ENCODE data around the gene PELI3.

Gene PELI3

GRCh38 chr11:66471142-66471541 lies 4.4 kb downstream of the PELI3 start:
- Histone ChIP-seq H3K9me2 (ENCODE audit: low read depth, low read length) (no peaks in the 10 kb centered on the region), H3K4me1 (ENCODE audit: insufficient read depth, low read length, severe bottlenecking) (peaks cover 11% of the 10 kb centered on the region), H3K27me3 (ENCODE audit: insufficient read depth, low read length) (no peaks in the 10 kb centered on the region), H3K9ac (ENCODE audit: low read length) (no peak overlapping the region), H3K4me3 (ENCODE audit: low read depth, low read length, poor library complexity, severe bottlenecking) (no peak overlapping the region), H3F3A (ENCODE audit: insufficient read depth, low read length) (no peaks in the 10 kb centered on the region), H3K79me2 (ENCODE audit: insufficient read depth, low read length) (no peaks in the 10 kb centered on the region), H3K9me3 (ENCODE audit: low read length) (no peaks in the 10 kb centered on the region), H3K27ac (ENCODE audit: low read depth, low read length, poor library complexity, severe bottlenecking) (no peak overlapping the region), H3K36me3 (ENCODE audit: insufficient read depth, low read length) (no peaks in the 10 kb centered on the region), H4K20me1 (ENCODE audit: insufficient read depth, low read length) (no peaks in the 10 kb centered on the region), H2AFZ (ENCODE audit: low read length) (no peak overlapping the region), H3K4me2 (ENCODE audit: low read length) (no peak overlapping the region)
- TF ChIP-seq CTCF (IDR thresholded peaks at IDR 0.05; ENCODE audit: low read length) = no peak
- no peak for TF ChIP-seq EZH2 (IDR thresholded peaks at IDR 0.05; ENCODE audit: borderline replicate concordance, low read length)

- H3K9me3 ChIP-seq (ENCODE audit: low read length) = no peaks in the 10 kb centered on the region
- H3K4me2 ChIP-seq (ENCODE audit: low read length) = no peak overlapping the region
- no peaks in the 10 kb centered on the region for H3K27me3 ChIP-seq (ENCODE audit: insufficient read depth, low read length)
- TF ChIP-seq EZH2 (IDR thresholded peaks at IDR 0.05; ENCODE audit: borderline replicate concordance, low read length) = no peak
- TF ChIP-seq CTCF (IDR thresholded peaks at IDR 0.05; ENCODE audit: low read length) = no peak
- peaks cover 7% of the 10 kb centered on the region for H3K4me1 ChIP-seq (ENCODE audit: insufficient read depth, low read length, severe bottlenecking)
- H2AFZ ChIP-seq (ENCODE audit: low read length) = no peak overlapping the region
- no peak overlapping the region for H3K9ac ChIP-seq (ENCODE audit: low read length)
- no peaks in the 10 kb centered on the region for H4K20me1 ChIP-seq (ENCODE audit: insufficient read depth, low read length)
- H3F3A ChIP-seq (ENCODE audit: insufficient read depth, low read length) = no peaks in the 10 kb centered on the region
- H3K36me3 ChIP-seq (ENCODE audit: insufficient read depth, low read length) = no peaks in the 10 kb centered on the region
- no peak overlapping the region for H3K4me3 ChIP-seq (ENCODE audit: low read depth, low read length, poor library complexity, severe bottlenecking)
- no peaks in the 10 kb centered on the region for H3K9me2 ChIP-seq (ENCODE audit: low read depth, low read length)
- no peak overlapping the region for H3K27ac ChIP-seq (ENCODE audit: low read depth, low read length, poor library complexity, severe bottlenecking)
- no peaks in the 10 kb centered on the region for H3K79me2 ChIP-seq (ENCODE audit: insufficient read depth, low read length)
Measured at GRCh38 chr11:66472054-66472453, 5.3 kb downstream of the PELI3 start.

DNA sequence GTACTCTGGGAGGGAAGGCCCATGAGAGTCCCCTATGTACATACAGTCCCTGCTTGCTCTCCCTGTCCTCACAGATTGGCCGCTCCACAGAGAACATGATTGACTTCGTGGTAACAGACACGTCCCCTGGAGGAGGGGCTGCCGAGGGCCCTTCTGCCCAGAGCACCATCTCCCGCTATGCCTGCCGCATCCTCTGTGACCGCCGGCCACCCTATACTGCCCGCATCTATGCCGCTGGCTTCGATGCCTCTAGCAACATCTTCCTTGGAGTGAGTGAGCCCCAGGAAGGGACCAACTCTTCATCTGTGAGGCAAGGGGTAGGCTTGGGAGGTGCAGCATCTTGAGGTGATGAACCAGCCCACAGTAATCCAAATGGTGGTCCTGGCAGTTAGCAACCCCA lies 6.5 kb downstream of the PELI3 start:
- Histone ChIP-seq H3K4me3 (ENCODE audit: low read depth, low read length, poor library complexity, severe bottlenecking) (no peak overlapping the region), H3K4me1 (ENCODE audit: insufficient read depth, low read length, severe bottlenecking) (no peaks in the 10 kb centered on the region), H3F3A (ENCODE audit: insufficient read depth, low read length) (no peaks in the 10 kb centered on the region), H3K36me3 (ENCODE audit: insufficient read depth, low read length) (no peaks in the 10 kb centered on the region), H3K27ac (ENCODE audit: low read depth, low read length, poor library complexity, severe bottlenecking) (no peak overlapping the region), H2AFZ (ENCODE audit: low read length) (no peak overlapping the region), H3K9me3 (ENCODE audit: low read length) (no peaks in the 10 kb centered on the region), H3K79me2 (ENCODE audit: insufficient read depth, low read length) (no peaks in the 10 kb centered on the region), H4K20me1 (ENCODE audit: insufficient read depth, low read length) (no peaks in the 10 kb centered on the region), H3K9ac (ENCODE audit: low read length) (no peak overlapping the region), H3K4me2 (ENCODE audit: low read length) (no peak overlapping the region), H3K9me2 (ENCODE audit: low read depth, low read length) (no peaks in the 10 kb centered on the region), H3K27me3 (ENCODE audit: insufficient read depth, low read length) (no peaks in the 10 kb centered on the region)
- no peak for TF ChIP-seq CTCF (IDR thresholded peaks at IDR 0.05; ENCODE audit: low read length)
- TF ChIP-seq EZH2 (IDR thresholded peaks at IDR 0.05; ENCODE audit: borderline replicate concordance, low read length) = no peak

All from OCI-LY1 (cell line).